DND-41 (cell line): ENCODE measurements around the gene CYSLTR2.

ENCODE experiments used
- CTCF ChIP-seq: IDR thresholded peaks from 2 replicates; pipeline ENCODE4 v1.5.1; 2012; ENCODE audit warnings: borderline replicate concordance, low read length, moderate library complexity, mild to moderate bottlenecking; ENCODE audit not compliant: poor library complexity, severe bottlenecking; ENCODE audit errors: extremely low read depth
- EZH2 ChIP-seq: IDR thresholded peaks from 3 replicates; pipeline ENCODE4 v1.6.1; 2012; ENCODE audit warnings: borderline replicate concordance, low read depth, mild to moderate bottlenecking, moderate library complexity, low read length, inconsistent platforms; ENCODE audit not compliant: severe bottlenecking

- TF ChIP-seq CTCF (no peak), EZH2 (no peak)
Observed at GRCh38 chr13:48630773-48631172, 23.0 kb upstream of the CYSLTR2 start.
